Right lobe of liver (tissue), 6 donors: ENCODE data around the gene AP1S3. TPM values are rescaled to one million over a fixed set of nuclear protein-coding genes. Genes with fewer than 3 reads are reported as not detected.

Experiments used
- ATAC-seq, 4 donors: fragments of 200-7000 bp; cut with Tn5 transposase; one replicate each; pipeline ENCODE4 v1.9.1; 2020; ENCODE audit warnings: mild to moderate bottlenecking in 4 of 4, moderate library complexity in 4 of 4
- DNase-seq, 3 donors: peaks; one replicate each; pipeline ENCODE4 v3.0.0-alpha.2; 2020
- H3K27ac ChIP-seq, 3 donors: fragments of 200-600 bp; one replicate each; pipeline ENCODE4 v1.8.0; 2022
- H3K27me3 ChIP-seq, 2 donors: fragments of 200-600 bp; one replicate each; pipeline ENCODE4 v1.8.0; 2022
- H3K36me3 ChIP-seq, 4 donors: fragments of 200-600 bp; sonication (generic) in 1 of 4; one replicate each; pipeline versions ENCODE4 v1.5.1 to v1.8.0; 2017 to 2022; ENCODE audit warnings: control low read depth in 1 of 4
- H3K4me1 ChIP-seq, 4 donors: fragments of 200-600 bp; sonication (generic) in 1 of 4; one replicate each; pipeline versions ENCODE4 v1.5.1 to v1.8.0; 2017 to 2022; ENCODE audit warnings: control low read depth in 1 of 4
- H3K4me3 ChIP-seq, 3 donors: fragments of 200-600 bp; one replicate each; pipeline ENCODE4 v1.8.0; 2022
- H3K9me3 ChIP-seq, 4 donors: fragments of 200-600 bp; sonication (generic) in 1 of 4; one replicate each; pipeline versions ENCODE4 v1.5.1 to v1.8.0; 2017 to 2022; ENCODE audit warnings: control low read depth in 1 of 4
- POLR2A ChIP-seq: fragments of 450-650 bp; IDR thresholded peaks from one replicate; pipeline ENCODE4 v1.6.1; 2017; ENCODE audit warnings: antibody characterized with exemption, mild to moderate bottlenecking
- WGBS: methylation state at CpG from one replicate; pipeline ENCODE4 v1.1.6; 2018; ENCODE audit warnings: low coverage, low lambda C conversion rate; ENCODE audit not compliant: insufficient coverage; ENCODE audit errors: missing lambda C conversion rate; 5-methylcytosine and 5-hydroxymethylcytosine counted together
- intact Hi-C, 2 donors: fragments of 100-400 bp; cut with DNase I; formaldehyde crosslinking; loops; one replicate each; pipeline versions ENCODE4 v1.11.2 to v1.14.1; 2022
- total RNA-seq, 6 experiments: library from RNA; depleted of rRNA in 2 of 6; stranded (reverse); fragments of >200 nt in 2 of 6; fragmentation: NEBNext Ultra II Directional in 3 of 6; extraction: Animal tissue kit (Norgen Biotek cat#: 25700) in 3 of 6; gene quantifications; one replicate each; pipeline versions ENCODE4 v1.1.0 to v1.2.4, GENCODE V29; 2016 to 2023
- TF ChIP-seq, protein P1 (sequence below), 4 donors: fragments of 200-600 bp in 3 of 4; fragments of 450-650 bp in 1 of 4; IDR thresholded peaks; one replicate each; pipeline versions ENCODE4 v1.5.1 to v1.8.0; 2016 to 2022; ENCODE audit warnings: antibody characterized with exemption in 4 of 4, mild to moderate bottlenecking in 2 of 4
- donor health status: DM: no; HTN: yes; CAD: no.
- donor health status: DM: no; HTN: no; CAD: no.
- donor health status: DM: no; HTN: no; CAD: no.
- donor health status: DM: no; HTN: yes; CAD: no.
- donor health status: DM: no; HTN: yes; CAD: no.

The AP1S3 gene
- total RNA-seq, 6 experiments from 2014 or later = 1.3 to 12.7 (median 3.2) TPM

- no peak for DNase-seq
- no peaks in the 10 kb centered on the region for H3K27me3 ChIP-seq
- no peak overlapping the region for H3K27ac ChIP-seq
- H3K36me3 ChIP-seq = peaks cover 0 to 1% (median 0%) of the 10 kb centered on the region in 4 donors
- H3K4me1 ChIP-seq = peaks cover 0 to 2% (median 0%) of the 10 kb centered on the region in 4 donors
- peak in 1 of 4 donors; percentile 46 for ATAC-seq
- H3K9me3 ChIP-seq = no peaks in the 10 kb centered on the region
- no peak for TF ChIP-seq POLR2A
- TF ChIP-seq, protein P1, sequence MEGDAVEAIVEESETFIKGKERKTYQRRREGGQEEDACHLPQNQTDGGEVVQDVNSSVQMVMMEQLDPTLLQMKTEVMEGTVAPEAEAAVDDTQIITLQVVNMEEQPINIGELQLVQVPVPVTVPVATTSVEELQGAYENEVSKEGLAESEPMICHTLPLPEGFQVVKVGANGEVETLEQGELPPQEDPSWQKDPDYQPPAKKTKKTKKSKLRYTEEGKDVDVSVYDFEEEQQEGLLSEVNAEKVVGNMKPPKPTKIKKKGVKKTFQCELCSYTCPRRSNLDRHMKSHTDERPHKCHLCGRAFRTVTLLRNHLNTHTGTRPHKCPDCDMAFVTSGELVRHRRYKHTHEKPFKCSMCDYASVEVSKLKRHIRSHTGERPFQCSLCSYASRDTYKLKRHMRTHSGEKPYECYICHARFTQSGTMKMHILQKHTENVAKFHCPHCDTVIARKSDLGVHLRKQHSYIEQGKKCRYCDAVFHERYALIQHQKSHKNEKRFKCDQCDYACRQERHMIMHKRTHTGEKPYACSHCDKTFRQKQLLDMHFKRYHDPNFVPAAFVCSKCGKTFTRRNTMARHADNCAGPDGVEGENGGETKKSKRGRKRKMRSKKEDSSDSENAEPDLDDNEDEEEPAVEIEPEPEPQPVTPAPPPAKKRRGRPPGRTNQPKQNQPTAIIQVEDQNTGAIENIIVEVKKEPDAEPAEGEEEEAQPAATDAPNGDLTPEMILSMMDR (IDR thresholded peaks at IDR 0.05) = no peak
- intact Hi-C loops = no loop called here
- 8% methylated on average over 2 of the region's 2 CpGs for WGBS
- H3K4me3 ChIP-seq = no peak overlapping the region
Observed at GRCh38 chr2:223856021-223856420, 18.6 kb upstream of the AP1S3 start.

DNA sequence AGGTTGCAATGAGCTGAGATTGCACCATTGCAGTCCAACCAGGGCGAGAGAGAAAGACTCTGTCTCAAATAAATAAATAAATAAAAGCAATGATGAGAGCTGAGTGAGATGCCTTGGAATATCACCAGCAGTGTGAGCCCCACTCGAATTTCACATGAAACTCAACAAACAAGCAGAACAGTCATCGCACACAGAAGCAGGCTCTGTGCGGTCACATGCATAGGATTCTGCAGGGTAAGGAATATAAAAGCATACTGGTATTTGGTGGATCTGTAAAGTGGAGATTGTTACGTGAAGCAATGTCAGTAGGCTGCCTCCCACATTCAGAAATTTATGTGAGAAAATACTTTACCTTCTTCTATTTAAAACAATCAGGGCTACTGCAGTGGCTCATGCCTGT lies 18.0 kb upstream of the AP1S3 start:
- H3K9me3 ChIP-seq = no peaks in the 10 kb centered on the region
- peaks cover 0 to 1% (median 0%) of the 10 kb centered on the region in 4 donors for H3K36me3 ChIP-seq
- no peak overlapping the region for H3K27ac ChIP-seq
- intact Hi-C loops = no loop called here
- DNase-seq (no peak), ATAC-seq (no peak)
- TF ChIP-seq, protein P1 (IDR thresholded peaks at IDR 0.05) = no peak
- TF ChIP-seq POLR2A = no peak
- no peaks in the 10 kb centered on the region for H3K27me3 ChIP-seq
- 81% methylated on average over 5 of the region's 5 CpGs for whole genome bisulfite sequencing
- no peaks in the 10 kb centered on the region for H3K4me1 ChIP-seq
- no peak overlapping the region for H3K4me3 ChIP-seq

- Histone ChIP-seq H3K9me3 (no peaks in the 10 kb centered on the region), H3K4me3 (no peak overlapping the region), H3K27me3 (no peaks in the 10 kb centered on the region), H3K4me1 (no peaks in the 10 kb centered on the region), H3K27ac (no peak overlapping the region), H3K36me3 (peaks cover 0 to 1% (median 0%) of the 10 kb centered on the region in 4 donors)
- TF ChIP-seq POLR2A = no peak
- DNase-seq = no peak
- WGBS = 96% methylated on average over 2 of the region's 2 CpGs
- intact Hi-C loops = no loop called here
- ATAC-seq = no peak
Observed at GRCh38 chr2:223854741-223855140, 17.4 kb upstream of the AP1S3 start.

GRCh38 chr2:223853425-223853837 lies 16.0 kb upstream of the AP1S3 start:
- H3K4me1 ChIP-seq = no peaks in the 10 kb centered on the region
- WGBS = 83% methylated on average over 3 of the region's 3 CpGs
- TF ChIP-seq, protein P1 (IDR thresholded peaks at IDR 0.05) = no peak
- TF ChIP-seq POLR2A = no peak

GRCh38 chr2:223852281-223852795 lies 15.0 kb upstream of the AP1S3 start:
- Histone ChIP-seq H3K36me3 (peaks cover 0 to 4% (median 0%) of the 10 kb centered on the region in 4 donors), H3K9me3 (no peaks in the 10 kb centered on the region), H3K27ac (no peak overlapping the region), H3K4me3 (no peak overlapping the region), H3K4me1 (no peaks in the 10 kb centered on the region), H3K27me3 (no peaks in the 10 kb centered on the region)
- DNase-seq = no peak
- TF ChIP-seq, protein P1 (IDR thresholded peaks at IDR 0.05) = no peak
- no peak for TF ChIP-seq POLR2A
- WGBS = 89% methylated on average over 3 of the region's 3 CpGs
- ATAC-seq = no peak
- intact Hi-C loops = no loop called here

More at GRCh38 chr2:223853425-223853837, 16.0 kb upstream of the AP1S3 start:
- H3K27ac ChIP-seq = no peak overlapping the region
- no peak overlapping the region for H3K4me3 ChIP-seq
- peaks cover 0 to 4% (median 0%) of the 10 kb centered on the region in 4 donors for H3K36me3 ChIP-seq
- DNase-seq (no peak), ATAC-seq (no peak)
- H3K9me3 ChIP-seq = no peaks in the 10 kb centered on the region
- intact Hi-C loops = no loop called here
- H3K27me3 ChIP-seq = no peaks in the 10 kb centered on the region
